ENCODE data around the gene PDE4D. TPM values are rescaled to one million over a fixed set of nuclear protein-coding genes. Genes with fewer than 3 reads are reported as not detected.

PDE4D gene
- total RNA-seq, 1 experiment from 2014 or later: 3.6 TPM

DNA sequence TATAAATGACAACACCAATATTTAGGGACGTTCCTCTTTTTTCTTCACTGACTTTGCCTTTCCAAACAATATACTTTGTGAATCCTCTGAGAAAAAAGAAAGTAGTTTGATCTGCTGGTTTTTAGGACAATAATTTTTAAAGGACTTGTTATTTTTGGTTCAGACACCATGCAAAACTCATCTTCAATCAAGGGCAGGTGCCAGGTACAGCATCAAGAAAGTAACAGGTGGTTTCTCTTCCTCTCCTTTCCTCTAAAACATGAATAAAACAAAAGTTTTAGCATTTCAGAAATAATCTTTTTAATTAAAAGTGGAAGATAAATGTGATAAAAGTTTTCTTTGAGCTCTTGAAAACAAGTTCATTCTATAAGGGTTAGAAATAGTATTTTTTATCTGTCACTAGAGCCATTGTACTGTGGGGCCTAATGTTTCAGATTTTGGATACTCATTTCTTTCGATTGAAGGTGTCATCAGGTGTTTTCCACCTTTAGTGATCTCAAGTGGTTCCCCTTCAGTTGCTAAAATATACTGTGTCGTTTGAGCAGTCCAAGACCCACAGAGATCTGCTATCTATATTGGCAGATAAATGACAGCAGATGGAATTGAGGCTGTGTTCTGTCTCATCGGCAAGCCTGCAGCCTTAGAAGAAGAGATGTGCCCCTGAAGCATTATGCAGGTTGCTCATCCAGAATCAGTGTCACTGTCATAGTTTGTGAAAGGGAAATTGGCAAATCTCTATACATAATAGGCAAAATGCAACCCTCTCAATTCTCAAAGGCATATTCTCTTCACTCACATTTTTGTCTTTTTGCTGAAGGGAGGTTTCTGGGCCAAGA, 499.7 kb downstream of the PDE4D start:
- Histone ChIP-seq H3K4me2 (ENCODE audit: low read length) (no peak overlapping the region), H3K4me3 (ENCODE audit: low read length) (no peak overlapping the region), H3K36me3 (ENCODE audit: low read depth, low read length) (no peaks in the 10 kb centered on the region), H4K20me1 (ENCODE audit: low read length) (no peaks in the 10 kb centered on the region), H3K9me3 (ENCODE audit: low read length) (no peaks in the 10 kb centered on the region), H3K27ac (ENCODE audit: low read length) (no peak overlapping the region), H2AFZ (ENCODE audit: low read length) (no peak overlapping the region), H3F3A (ENCODE audit: low read length, unreplicated experiment) (no peaks in the 10 kb centered on the region), H3K79me2 (ENCODE audit: low read length) (no peaks in the 10 kb centered on the region), H3K27me3 (ENCODE audit: low read length) (no peaks in the 10 kb centered on the region), H3K4me1 (ENCODE audit: insufficient read depth, low read length) (no peaks in the 10 kb centered on the region), H3K9ac (ENCODE audit: low read length) (no peak overlapping the region), H3K9me2 (replicated peaks; ENCODE audit: low read length) (no peaks in the 10 kb centered on the region)
- no peak for ATAC-seq
- TF ChIP-seq EZH2phosphoT487 (IDR thresholded peaks at IDR 0.05; ENCODE audit: borderline replicate concordance, low read length) (no peak), EZH2 (IDR thresholded peaks at IDR 0.05; ENCODE audit: low read length, unreplicated experiment) (no peak)
- TF ChIP-seq, protein P1, sequence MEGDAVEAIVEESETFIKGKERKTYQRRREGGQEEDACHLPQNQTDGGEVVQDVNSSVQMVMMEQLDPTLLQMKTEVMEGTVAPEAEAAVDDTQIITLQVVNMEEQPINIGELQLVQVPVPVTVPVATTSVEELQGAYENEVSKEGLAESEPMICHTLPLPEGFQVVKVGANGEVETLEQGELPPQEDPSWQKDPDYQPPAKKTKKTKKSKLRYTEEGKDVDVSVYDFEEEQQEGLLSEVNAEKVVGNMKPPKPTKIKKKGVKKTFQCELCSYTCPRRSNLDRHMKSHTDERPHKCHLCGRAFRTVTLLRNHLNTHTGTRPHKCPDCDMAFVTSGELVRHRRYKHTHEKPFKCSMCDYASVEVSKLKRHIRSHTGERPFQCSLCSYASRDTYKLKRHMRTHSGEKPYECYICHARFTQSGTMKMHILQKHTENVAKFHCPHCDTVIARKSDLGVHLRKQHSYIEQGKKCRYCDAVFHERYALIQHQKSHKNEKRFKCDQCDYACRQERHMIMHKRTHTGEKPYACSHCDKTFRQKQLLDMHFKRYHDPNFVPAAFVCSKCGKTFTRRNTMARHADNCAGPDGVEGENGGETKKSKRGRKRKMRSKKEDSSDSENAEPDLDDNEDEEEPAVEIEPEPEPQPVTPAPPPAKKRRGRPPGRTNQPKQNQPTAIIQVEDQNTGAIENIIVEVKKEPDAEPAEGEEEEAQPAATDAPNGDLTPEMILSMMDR (conservative IDR thresholded peaks at IDR 0.05; ENCODE audit: low read depth, low read length): no peak
- DNase-seq: no peak
- CTCF ChIA-PET: no interaction called here
- intact Hi-C loops (cut with micrococcal nuclease): no loop called here
- POLR2A ChIA-PET (ENCODE audit: unreplicated experiment): no interaction called here
- no TSS peak for BruUV-seq (replicated peaks)

DNA sequence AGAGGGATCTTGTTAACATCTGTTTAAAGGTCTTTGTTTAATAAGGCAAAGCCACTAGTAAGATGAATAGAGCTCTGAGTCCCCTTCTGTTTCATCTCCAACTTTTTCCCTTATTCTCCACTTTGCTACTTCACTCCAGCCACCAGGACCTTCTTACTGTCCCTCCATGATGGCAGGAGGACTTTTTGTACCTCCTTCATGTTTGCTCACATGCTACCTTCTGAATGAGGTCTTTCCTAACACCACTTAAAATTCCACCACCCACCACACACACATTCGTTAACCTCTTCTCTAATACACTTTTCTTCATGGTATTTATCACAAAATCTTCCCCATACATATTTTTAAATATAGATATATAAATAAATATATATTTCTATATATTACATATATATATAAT, 501.9 kb downstream of the PDE4D start:
- ATAC-seq: no peak
- no peaks in the 10 kb centered on the region for H3K27me3 ChIP-seq (ENCODE audit: low read length)
- H3K9me3 ChIP-seq (ENCODE audit: low read length): no peaks in the 10 kb centered on the region
- no peak overlapping the region for H3K4me2 ChIP-seq (ENCODE audit: low read length)
- no peaks in the 10 kb centered on the region for H3K79me2 ChIP-seq (ENCODE audit: low read length)
- H2AFZ ChIP-seq (ENCODE audit: low read length): no peak overlapping the region
- H3K9me2 ChIP-seq (replicated peaks; ENCODE audit: low read length): no peaks in the 10 kb centered on the region
- no peak overlapping the region for H3K4me3 ChIP-seq (ENCODE audit: low read length)
- no peaks in the 10 kb centered on the region for H3K4me1 ChIP-seq (ENCODE audit: insufficient read depth, low read length)
- TF ChIP-seq, protein P1 (conservative IDR thresholded peaks at IDR 0.05; ENCODE audit: low read depth, low read length): no peak
- no peak for TF ChIP-seq EZH2 (IDR thresholded peaks at IDR 0.05; ENCODE audit: low read length, unreplicated experiment)
- no peak for TF ChIP-seq EZH2phosphoT487 (IDR thresholded peaks at IDR 0.05; ENCODE audit: borderline replicate concordance, low read length)
- POLR2A ChIA-PET (ENCODE audit: unreplicated experiment): no interaction called here
- DNase-seq: no peak
- no peaks in the 10 kb centered on the region for H3K36me3 ChIP-seq (ENCODE audit: low read depth, low read length)
- no TSS peak for BruUV-seq (replicated peaks)
- H3K9ac ChIP-seq (ENCODE audit: low read length): no peak overlapping the region
- CTCF ChIA-PET: no interaction called here
- H4K20me1 ChIP-seq (ENCODE audit: low read length): no peaks in the 10 kb centered on the region
- H3K27ac ChIP-seq (ENCODE audit: low read length): no peak overlapping the region
- intact Hi-C loops (cut with micrococcal nuclease): loop anchor here (2.0 kb wide), 1 partner anchor 281 kb away; no protein-coding TSS in a partner anchor
- no peaks in the 10 kb centered on the region for H3F3A ChIP-seq (ENCODE audit: low read length, unreplicated experiment)

GRCh38 chr5:59390989-59391388, 502.5 kb downstream of the PDE4D start:
- Histone ChIP-seq H3K9me2 (replicated peaks; ENCODE audit: low read length) (no peaks in the 10 kb centered on the region), H3K4me2 (ENCODE audit: low read length) (no peak overlapping the region), H3K4me1 (ENCODE audit: insufficient read depth, low read length) (no peaks in the 10 kb centered on the region), H3K9ac (ENCODE audit: low read length) (no peak overlapping the region), H3K79me2 (ENCODE audit: low read length) (no peaks in the 10 kb centered on the region), H3K9me3 (ENCODE audit: low read length) (no peaks in the 10 kb centered on the region), H3K27ac (ENCODE audit: low read length) (no peak overlapping the region), H3F3A (ENCODE audit: low read length, unreplicated experiment) (no peaks in the 10 kb centered on the region), H4K20me1 (ENCODE audit: low read length) (no peaks in the 10 kb centered on the region), H3K36me3 (ENCODE audit: low read depth, low read length) (no peaks in the 10 kb centered on the region), H2AFZ (ENCODE audit: low read length) (no peak overlapping the region), H3K27me3 (ENCODE audit: low read length) (no peaks in the 10 kb centered on the region), H3K4me3 (ENCODE audit: low read length) (no peak overlapping the region)
- ChIA-PET CTCF (no interaction called here), POLR2A (ENCODE audit: unreplicated experiment) (no interaction called here)
- intact Hi-C loops (cut with micrococcal nuclease): loop anchor here (1.0 to 2.0 kb wide), 3 partner anchors 105 to 409 kb away; no protein-coding TSS in a partner anchor
- DNase-seq (no peak), ATAC-seq (no peak)
- no TSS peak for BruUV-seq (replicated peaks)
- TF ChIP-seq EZH2phosphoT487 (IDR thresholded peaks at IDR 0.05; ENCODE audit: borderline replicate concordance, low read length) (no peak), EZH2 (IDR thresholded peaks at IDR 0.05; ENCODE audit: low read length, unreplicated experiment) (no peak)
- TF ChIP-seq, protein P1 (conservative IDR thresholded peaks at IDR 0.05; ENCODE audit: low read depth, low read length): no peak
